ENCODE results near the gene COIL.
A peak's percentile ranks its signal among the peaks of the same experiment; 100 is the strongest.

DNA sequence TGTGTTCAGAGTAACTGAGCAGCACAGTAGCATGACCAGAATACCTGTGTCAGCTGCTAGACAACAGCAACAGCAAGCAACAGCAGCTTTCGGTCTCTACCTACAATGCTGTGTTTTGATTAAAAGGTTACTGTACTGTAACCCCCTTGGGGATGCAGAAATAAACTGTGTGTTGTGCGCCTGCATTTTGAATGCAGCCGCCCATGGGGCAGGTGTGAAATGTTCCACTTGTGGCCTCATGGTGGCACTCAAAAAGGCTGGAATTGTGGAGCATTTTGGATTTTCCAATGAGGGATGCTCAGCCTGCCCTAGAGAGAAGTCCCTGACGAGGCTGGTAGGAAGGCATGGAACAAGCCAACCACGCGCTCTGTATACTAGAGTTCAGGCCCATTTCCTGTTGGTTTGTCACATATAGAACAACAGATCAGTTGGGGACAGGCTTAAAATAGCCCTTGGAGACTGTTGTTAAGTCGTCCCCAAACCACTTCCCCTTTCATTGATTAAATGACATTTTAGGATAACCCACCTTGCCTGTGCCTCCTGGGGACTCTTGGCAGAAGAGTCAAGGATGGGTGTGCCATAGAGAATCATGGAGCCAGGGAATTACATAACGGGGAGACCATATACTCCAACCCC, 44.2 kb upstream of the COIL start:
- TF ChIP-seq POLR2AphosphoS5 (IDR thresholded peaks at IDR 0.05; ENCODE audit: insufficient read depth, low read depth, low read length) (no peak), POLR2A (IDR thresholded peaks at IDR 0.05; ENCODE audit: low read depth, low read length) (no peak), EZH2 (IDR thresholded peaks at IDR 0.05; ENCODE audit: borderline replicate concordance, low read depth, low read length, severe bottlenecking) (no peak), JUN (IDR thresholded peaks at IDR 0.05; ENCODE audit: borderline replicate concordance, insufficient read depth, insufficient read length, low read depth) (no peak)
- TF ChIP-seq, protein P1, sequence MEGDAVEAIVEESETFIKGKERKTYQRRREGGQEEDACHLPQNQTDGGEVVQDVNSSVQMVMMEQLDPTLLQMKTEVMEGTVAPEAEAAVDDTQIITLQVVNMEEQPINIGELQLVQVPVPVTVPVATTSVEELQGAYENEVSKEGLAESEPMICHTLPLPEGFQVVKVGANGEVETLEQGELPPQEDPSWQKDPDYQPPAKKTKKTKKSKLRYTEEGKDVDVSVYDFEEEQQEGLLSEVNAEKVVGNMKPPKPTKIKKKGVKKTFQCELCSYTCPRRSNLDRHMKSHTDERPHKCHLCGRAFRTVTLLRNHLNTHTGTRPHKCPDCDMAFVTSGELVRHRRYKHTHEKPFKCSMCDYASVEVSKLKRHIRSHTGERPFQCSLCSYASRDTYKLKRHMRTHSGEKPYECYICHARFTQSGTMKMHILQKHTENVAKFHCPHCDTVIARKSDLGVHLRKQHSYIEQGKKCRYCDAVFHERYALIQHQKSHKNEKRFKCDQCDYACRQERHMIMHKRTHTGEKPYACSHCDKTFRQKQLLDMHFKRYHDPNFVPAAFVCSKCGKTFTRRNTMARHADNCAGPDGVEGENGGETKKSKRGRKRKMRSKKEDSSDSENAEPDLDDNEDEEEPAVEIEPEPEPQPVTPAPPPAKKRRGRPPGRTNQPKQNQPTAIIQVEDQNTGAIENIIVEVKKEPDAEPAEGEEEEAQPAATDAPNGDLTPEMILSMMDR (IDR thresholded peaks at IDR 0.05; ENCODE audit: extremely low read depth in 1 of 2, insufficient read depth in 1 of 2, low read depth in 1 of 2, low read length in 2 of 2) = peak in 1 of 2 donors; percentile 8
- TF ChIP-seq, protein P2, sequence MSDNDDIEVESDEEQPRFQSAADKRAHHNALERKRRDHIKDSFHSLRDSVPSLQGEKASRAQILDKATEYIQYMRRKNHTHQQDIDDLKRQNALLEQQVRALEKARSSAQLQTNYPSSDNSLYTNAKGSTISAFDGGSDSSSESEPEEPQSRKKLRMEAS (IDR thresholded peaks at IDR 0.05; ENCODE audit: insufficient read depth, insufficient read length) = no peak
